ENCODE results near the gene EPN2.

DNA sequence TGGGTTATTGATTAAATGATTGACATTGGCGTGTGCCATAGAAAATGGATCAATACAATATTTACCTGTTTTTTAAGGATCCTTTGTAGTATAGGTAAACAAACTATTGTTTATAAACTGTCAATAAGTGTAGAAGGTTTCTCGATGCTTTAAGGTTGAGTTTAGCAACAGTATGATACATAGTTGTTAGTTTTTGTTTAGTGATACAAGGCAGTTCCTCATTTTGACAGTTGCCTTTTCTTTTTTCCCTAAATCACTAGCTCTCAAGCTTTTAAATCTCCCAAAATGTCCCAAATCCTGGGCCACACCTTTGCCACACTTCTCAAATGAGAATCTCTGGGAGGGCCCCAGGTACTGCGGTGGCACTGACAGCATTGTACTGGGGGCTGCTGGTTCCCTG, 57.3 kb downstream of the EPN2 start:
- TF ChIP-seq, protein P1, sequence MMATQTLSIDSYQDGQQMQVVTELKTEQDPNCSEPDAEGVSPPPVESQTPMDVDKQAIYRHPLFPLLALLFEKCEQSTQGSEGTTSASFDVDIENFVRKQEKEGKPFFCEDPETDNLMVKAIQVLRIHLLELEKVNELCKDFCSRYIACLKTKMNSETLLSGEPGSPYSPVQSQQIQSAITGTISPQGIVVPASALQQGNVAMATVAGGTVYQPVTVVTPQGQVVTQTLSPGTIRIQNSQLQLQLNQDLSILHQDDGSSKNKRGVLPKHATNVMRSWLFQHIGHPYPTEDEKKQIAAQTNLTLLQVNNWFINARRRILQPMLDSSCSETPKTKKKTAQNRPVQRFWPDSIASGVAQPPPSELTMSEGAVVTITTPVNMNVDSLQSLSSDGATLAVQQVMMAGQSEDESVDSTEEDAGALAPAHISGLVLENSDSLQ (IDR thresholded peaks at IDR 0.05): no peak
- TF ChIP-seq FOXA1 (IDR thresholded peaks at IDR 0.05): no peak
- TF ChIP-seq CTBP1 (IDR thresholded peaks at IDR 0.05; ENCODE audit: borderline replicate concordance): no peak
- no peak for TF ChIP-seq NFRKB (IDR thresholded peaks at IDR 0.05)
- no peak for TF ChIP-seq SUZ12 (IDR thresholded peaks at IDR 0.05)
- no peak for TF ChIP-seq SP1 (IDR thresholded peaks at IDR 0.05)
- no peak for TF ChIP-seq TARDBP (IDR thresholded peaks at IDR 0.05)
